HG03135 (cell line): ENCODE results near the gene TEX13D.

Source experiments
- ATAC-seq: cut with Tn5 transposase; IDR thresholded peaks from one replicate; pipeline ENCODE4 v1.9.1; 2021; ENCODE audit warnings: mild to moderate bottlenecking, moderate library complexity; ENCODE audit not compliant: unreplicated experiment

Gene TEX13D

GRCh38 chrX:124347242-124347641 is 14.8 kb downstream of the TEX13D start:
- no peak for ATAC-seq

GRCh38 chrX:124348182-124348581 is 15.7 kb downstream of the TEX13D start:
- ATAC-seq, result no peak

- no peak for ATAC-seq
Observed at GRCh38 chrX:124348885-124349453, 16.5 kb downstream of the TEX13D start.

- no peak for ATAC-seq
Observed at GRCh38 chrX:124354648-124355047, 22.2 kb downstream of the TEX13D start.

GRCh38 chrX:124358800-124359383 is 26.4 kb downstream of the TEX13D start:
- ATAC-seq, result no peak

- no peak for ATAC-seq
Observed at GRCh38 chrX:124362072-124362471, 29.6 kb downstream of the TEX13D start.

- no peak for ATAC-seq
Observed at GRCh38 chrX:124362761-124363160, 30.3 kb downstream of the TEX13D start.

- no peak for ATAC-seq
Observed at GRCh38 chrX:124369722-124370121, 37.3 kb downstream of the TEX13D start.

- ATAC-seq, result no peak
Observed at GRCh38 chrX:124373348-124373747, 40.9 kb downstream of the TEX13D start.

- ATAC-seq, result no peak
Observed at GRCh38 chrX:124378643-124379042, 46.2 kb downstream of the TEX13D start.

GRCh38 chrX:124383354-124383753 is 50.9 kb downstream of the TEX13D start:
- ATAC-seq, result no peak

- no peak for ATAC-seq
Observed at GRCh38 chrX:124386401-124386800, 53.9 kb downstream of the TEX13D start.
